Epithelial cell of prostate (primary cell): Measurements from ENCODE around the gene SRSF5.
"Not testable (repeated sequence)": the region's sequence is repeated elsewhere in the genome, so short reads cannot be mapped to it uniquely, and the experiment has no call there.

Source experiments
- DNase-seq: peaks from one replicate; pipeline ENCODE4 v3.0.0-alpha.2; 2011; ENCODE audit warnings: low read depth, low spot score
- H3K27ac ChIP-seq: fragments of 450-650 bp; 2 replicates; pipeline ENCODE4 v1.5.1; 2017; ENCODE audit warnings: mild to moderate bottlenecking

Gene SRSF5

GRCh38 chr14:69798339-69798735 lies 31.4 kb downstream of the SRSF5 start:
- DNase-seq, result no peak

GRCh38 chr14:69803753-69804152 lies 36.8 kb downstream of the SRSF5 start:
- no peak overlapping the region for H3K27ac ChIP-seq
- DNase-seq, result no peak

More at GRCh38 chr14:69798339-69798735, 31.4 kb downstream of the SRSF5 start:
- H3K27ac ChIP-seq, result no peak overlapping the region

- DNase-seq, result no peak
- no peak overlapping the region for H3K27ac ChIP-seq
These were observed 38.0 kb downstream of the SRSF5 start for GRCh38 chr14:69804902-69805301.

GRCh38 chr14:69807192-69807591 lies 40.2 kb downstream of the SRSF5 start:
- no peak overlapping the region for H3K27ac ChIP-seq
- DNase-seq, result no peak

GRCh38 chr14:69808919-69809808 lies 42.2 kb downstream of the SRSF5 start:
- no peak overlapping the region for H3K27ac ChIP-seq
- DNase-seq, result no peak

- DNase-seq, result no peak
- no peak overlapping the region for H3K27ac ChIP-seq
These were observed 44.4 kb downstream of the SRSF5 start for GRCh38 chr14:69811227-69811867.

GRCh38 chr14:69811868-69812252 lies 44.9 kb downstream of the SRSF5 start:
- H3K27ac ChIP-seq, result no peak overlapping the region
- DNase-seq, result no peak

- H3K27ac ChIP-seq, result no peak overlapping the region
- DNase-seq, result no peak
These were observed 45.8 kb downstream of the SRSF5 start for GRCh38 chr14:69812711-69813110.

GRCh38 chr14:69813346-69813745 lies 46.4 kb downstream of the SRSF5 start:
- H3K27ac ChIP-seq, DNase-seq: not testable (repeated sequence)

GRCh38 chr14:69814397-69814796 lies 47.5 kb downstream of the SRSF5 start:
- DNase-seq, result no peak
- H3K27ac ChIP-seq, result no peak overlapping the region

- no peak for DNase-seq
- H3K27ac ChIP-seq, result no peak overlapping the region
These were observed 48.6 kb downstream of the SRSF5 start for GRCh38 chr14:69815556-69815955.

GRCh38 chr14:69816216-69816615 lies 49.3 kb downstream of the SRSF5 start:
- H3K27ac ChIP-seq, result no peak overlapping the region
- no peak for DNase-seq

GRCh38 chr14:69818758-69819191 lies 51.8 kb downstream of the SRSF5 start:
- H3K27ac ChIP-seq, result no peak overlapping the region
- DNase-seq, result no peak

GRCh38 chr14:69819607-69820006 lies 52.7 kb downstream of the SRSF5 start:
- H3K27ac ChIP-seq, result no peak overlapping the region
- no peak for DNase-seq

GRCh38 chr14:69820991-69821390 lies 54.0 kb downstream of the SRSF5 start:
- DNase-seq, result no peak
- no peak overlapping the region for H3K27ac ChIP-seq
